NCI-H2029 (cell line): ENCODE results near the gene NTNG2.

ENCODE experiments used
- DNase-seq: peaks from one replicate; lab custom pipeline; 2025; lab: John Stamatoyannopoulos, UW

Gene NTNG2

DNA sequence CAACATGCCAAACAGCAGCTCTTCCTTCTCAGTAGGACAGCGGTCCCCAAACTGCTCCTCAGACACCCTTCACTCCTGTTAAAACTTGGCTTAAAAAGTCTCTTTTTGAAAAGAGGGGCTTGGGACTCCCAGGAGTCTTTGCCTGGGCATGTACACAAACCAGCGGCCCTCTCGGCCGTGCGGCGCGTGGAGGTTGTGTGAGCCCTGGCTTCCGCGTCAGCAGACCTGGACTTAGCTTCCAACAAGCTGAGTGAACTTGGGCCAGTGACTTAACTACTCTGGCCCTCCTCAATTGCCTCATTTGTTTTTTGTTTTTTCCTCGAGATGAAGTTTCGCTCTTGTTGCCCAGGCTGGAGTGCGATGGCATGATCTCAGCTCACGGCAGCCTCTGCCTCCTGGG lies 15.3 kb upstream of the NTNG2 start:
- DNase-seq, result no peak

DNA sequence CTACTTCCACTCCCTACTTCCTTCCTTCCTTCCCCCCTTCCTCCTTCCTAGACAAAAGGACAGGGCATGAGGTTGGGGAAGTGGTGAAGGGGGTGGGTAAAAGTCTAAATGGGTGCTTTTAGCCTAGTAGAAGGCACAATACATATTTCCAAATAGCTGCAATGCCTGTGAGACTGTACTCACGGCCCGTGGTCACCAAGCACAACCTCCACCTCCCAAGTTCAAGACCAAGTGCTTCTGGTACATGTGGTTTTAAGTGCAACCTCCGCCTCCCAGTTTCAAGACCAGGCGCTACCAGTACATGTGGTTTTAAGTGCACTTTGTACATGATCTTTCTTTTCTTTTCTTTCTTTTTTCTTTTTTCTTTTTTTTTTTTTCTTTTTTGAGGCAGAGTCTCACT lies 14.5 kb upstream of the NTNG2 start:
- DNase-seq, result no peak

DNA sequence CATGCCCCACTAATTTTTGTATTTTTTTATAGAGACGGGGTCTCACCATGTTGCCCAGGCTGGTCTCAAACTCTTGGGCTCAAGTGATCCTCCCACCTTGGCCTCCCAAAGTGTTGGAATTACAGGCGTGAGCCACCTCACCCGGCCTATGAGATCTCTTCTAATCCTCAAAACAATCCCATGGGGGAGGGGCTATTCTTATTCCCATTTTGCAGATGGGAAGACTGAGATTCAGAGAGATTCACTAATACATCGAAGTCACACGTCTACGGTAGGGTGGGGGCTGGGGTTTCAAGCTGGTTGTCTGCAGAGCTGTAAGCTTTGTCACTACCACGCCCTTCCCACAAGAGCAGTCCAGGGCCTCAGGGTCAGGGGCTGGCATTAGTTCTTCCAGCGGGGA lies 14.0 kb upstream of the NTNG2 start:
- no peak for DNase-seq

DNA sequence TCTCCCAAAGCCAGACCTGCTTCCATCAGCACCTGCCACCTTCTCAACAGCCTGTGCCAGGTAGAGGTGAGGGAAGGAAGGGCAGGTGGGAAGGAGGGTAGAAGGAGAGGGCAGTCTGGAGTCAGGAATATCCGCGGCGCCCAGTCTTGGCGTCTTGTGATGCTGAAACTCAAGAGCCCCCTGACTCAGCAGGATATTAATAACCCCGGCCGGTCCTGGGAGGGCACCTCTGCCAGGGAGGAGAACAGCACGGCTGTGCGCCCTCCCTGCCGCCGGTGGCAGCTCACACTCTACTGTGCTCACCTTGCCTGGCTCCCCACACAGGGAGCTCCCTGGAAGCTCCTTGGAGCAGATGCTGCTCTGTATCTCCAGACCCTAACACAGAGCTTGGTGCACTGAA lies 11.6 kb upstream of the NTNG2 start:
- DNase-seq, result no peak

DNA sequence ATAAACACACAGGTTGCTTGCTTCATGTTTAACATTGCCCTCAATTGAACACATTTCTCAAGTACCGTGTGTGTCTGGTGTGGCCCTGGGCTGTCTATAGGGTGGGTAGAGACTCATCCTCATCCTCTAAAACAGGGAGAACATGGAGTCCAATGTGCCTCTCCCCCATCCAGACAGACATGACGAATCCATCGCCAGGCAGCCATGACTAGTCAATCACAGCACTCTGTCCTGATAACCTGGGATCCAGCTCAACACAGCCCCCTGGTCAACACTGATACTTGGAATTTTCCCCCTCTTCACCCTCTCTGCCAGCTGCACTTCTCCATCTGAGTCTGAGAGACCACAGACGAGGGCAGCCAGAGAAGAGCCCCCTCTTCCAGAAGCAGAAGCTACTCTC lies 10.7 kb upstream of the NTNG2 start:
- DNase-seq, result no peak

DNA sequence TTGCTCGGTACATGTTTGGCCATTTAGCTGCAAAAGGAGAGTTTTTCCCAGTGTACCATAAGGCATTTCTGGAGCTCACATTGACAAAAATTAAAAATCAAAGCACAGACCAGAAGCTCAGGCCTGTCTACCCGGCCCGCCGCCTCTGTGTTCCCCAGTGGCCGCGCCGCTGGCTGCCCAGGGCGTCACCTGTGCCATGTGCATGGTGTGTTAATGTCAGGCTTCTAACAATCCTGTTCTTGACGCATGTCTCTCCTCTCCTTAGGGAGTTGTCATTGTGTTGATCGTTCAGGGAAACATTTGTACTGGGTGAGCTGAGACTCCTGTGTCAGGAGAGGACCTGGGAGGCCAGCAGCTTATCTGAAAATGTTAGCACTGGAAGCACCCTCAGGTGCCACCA lies 9.6 kb upstream of the NTNG2 start:
- no peak for DNase-seq

DNA sequence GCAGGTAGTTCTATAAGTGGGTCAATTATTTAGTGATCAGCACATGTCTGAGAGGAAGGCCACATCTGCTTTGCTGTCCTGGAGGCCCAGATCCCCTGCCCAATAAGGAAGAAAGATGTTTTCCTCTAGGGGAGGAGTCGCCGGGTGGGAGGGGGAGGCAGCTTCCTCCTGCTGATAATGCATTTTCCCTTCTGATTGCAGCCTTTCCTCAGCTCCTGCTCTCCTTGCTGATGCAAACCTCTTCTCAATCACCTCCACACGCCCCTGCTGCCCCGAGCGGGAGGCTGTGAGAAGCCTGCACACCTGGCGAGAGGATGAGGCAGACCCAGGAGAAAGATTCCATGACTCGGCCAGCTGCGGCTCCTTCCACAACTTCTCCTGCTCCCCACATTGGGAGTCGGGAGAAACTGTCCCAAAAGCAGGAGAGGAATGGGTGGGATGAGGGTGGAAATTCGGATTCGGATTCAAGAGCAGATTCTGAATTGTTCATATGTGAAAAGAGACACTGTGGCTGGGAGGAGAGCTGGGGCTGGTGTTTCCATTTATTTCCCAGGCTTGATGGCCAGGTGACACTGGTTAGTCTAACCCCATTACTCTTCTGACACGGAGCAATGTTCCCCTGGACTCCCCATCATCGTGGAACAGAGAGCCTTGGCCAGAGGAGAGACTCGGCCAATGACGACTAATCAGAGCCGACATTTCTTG lies 6.8 kb upstream of the NTNG2 start:
- no peak for DNase-seq

DNA sequence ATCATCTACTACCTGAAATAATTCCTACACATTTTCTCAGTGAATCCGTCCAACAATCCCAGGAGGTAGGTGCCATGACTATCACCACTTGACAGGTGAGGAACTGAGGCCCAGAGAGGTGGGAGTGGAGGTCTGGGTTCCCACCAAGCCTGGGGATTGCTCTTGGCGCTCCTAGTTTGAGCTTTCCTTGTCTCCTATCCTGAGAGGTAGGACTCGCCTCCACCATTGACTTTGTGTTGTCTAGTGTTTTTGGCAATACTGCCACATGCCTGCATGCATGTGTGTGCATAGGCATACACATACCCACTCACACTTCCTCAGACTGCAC lies 6.3 kb upstream of the NTNG2 start:
- no peak for DNase-seq

DNA sequence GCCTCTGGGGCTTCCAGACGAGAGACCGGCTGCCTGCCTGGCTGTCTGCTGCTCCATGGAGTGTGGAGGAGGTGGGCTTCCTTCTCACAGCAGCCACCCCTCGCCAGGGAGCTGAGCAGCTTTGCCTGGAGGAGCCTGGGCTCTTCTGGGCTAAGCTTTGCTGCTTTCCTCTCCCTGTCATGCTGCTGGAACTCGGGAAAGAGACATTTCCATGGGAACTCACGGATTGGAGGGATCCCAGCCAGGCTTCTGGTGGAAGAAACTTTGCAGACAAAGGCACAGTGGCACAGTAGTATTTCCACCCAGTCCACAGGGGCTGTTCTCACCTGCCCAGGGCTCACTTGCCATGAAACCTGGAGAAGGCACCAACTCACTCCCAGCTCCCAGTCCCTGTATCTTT lies 5.6 kb upstream of the NTNG2 start:
- no peak for DNase-seq

DNA sequence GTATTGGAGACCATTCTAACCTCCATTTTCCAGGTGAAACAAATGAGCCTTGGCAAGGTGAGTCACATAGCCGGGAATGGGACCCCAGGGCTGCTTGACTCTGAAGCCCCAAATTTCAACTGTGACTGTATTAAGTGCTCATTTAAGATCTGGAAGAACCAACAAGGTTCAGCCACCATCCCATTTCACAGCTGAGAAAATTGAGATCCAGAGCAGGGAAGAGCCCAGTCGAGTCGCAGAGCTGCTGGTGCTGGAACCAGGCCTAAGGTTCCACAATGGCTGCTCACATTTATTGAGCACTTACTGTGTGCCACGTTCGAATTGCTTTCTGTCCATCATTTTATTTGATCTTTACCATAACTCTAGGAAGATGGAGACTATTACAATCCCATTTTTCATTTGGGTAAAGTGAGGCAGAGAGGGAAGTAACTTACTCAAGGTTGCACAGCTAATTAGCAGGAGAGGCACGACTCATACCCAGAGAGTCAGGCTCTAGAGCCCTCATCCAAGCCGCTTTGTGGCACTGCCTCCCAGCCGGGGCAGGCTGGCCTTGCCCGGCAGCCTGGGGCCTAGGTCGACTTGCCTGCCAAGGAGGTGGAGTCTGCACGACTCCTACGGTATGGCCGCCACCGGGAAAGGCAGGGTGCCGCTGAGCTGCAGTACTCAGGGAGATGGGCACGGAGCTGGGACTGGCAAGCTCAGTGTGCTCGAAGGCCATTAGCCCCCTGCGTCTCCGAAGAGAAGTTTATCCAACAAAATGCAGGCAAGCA lies 4.3 kb upstream of the NTNG2 start:
- no peak for DNase-seq

DNA sequence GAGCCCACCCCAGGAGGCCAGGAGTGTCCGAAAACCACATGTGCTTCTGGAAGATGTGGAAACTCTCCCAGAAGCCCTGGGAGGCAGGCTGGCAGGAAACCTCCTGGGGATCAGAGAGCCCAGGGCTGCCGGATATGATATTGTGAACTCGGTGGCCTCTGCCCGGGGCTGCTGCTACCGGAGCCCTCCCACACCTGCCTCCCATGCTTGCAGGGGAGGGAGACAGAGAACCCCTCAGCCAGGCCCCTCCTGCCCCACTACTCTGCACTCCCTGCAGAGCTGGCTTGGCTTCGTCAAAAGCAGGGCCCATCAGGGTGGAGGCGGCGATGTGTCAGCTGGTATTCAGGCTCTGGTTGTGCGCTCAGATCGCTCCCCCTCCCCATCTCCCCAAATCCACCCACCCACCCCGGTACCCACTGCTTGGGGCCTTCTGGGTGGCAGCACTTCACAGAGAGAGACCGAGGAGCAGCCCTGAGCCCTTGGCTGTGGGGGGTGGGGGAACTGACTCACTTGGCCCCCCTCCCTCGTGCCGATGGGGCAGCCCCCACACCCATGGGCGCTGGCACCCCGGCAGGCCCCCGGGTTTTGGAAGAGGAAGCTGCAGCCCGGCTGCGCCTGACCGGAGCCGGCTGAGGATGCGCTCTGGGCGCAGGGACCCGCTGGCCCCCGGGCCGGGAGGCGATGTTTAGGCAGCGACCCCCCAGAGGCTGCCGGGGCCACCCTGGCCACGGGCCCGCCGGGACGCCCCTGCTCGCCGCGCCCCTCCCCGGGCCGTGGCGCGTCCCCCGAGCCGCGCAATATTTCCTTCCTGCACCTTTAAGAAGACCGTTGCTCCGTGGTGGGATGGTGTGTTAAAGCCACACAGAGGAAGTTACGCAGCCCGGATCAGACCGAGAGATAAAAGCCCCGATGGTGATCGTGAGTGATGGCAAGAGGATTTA lies 786 bp upstream of the NTNG2 start:
- DNase-seq, result no peak

DNA sequence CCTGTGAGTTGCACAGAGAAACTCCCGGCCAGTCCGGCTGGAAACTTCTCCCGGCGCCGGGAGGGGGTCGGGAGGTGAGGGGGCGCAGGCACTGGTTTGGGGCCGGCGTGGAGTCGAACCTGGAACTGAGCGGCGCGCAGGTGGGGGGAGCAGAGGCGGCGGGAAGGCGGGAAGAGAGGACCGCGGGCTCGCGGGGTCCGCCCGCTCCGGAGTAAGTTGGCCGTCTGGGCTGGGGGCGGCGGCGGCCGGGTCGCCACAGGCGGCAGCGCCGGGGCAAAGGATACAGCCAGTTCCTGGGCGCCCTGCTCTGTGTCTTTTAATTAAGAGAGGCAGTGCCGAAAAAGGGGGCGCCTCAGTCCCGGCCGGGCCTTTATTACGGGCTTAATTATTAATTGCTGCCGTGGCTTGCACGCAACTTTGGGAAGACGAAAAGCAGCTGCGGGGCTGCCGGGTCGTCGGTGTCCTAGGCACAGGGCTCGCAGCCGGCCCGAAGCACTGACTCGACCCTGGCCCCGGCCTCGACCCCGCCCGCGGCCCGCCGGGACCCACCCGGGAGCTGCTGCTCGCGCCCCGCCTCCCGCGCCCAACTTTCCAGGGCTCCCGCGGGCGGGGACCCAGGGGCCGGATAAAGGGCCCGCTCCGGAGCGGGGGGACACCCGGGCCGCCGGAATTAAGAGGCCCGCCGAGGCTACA lies 1.1 kb downstream of the NTNG2 start:
- no peak for DNase-seq

DNA sequence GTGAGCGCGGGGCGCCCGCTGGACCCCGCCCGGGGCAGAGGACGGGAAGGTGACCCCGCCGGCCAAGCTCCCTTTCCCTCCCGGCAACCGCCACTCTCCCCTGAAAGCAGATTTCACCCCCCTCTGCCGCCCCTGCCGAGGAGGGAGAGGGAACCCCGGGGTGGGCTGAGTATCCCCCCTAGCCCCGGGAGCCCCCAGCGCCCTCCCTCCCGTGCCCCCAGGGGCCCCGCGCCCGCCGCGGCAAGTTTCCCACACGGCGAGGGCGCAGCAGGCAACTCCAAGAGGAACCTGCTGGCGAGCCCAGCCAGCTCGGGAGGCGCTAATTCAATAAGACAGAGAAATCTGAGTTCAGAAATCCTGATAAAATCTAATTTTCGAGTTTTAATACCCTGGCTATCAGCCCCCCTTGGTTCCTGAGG lies 1.6 kb downstream of the NTNG2 start:
- DNase-seq, result no peak

DNA sequence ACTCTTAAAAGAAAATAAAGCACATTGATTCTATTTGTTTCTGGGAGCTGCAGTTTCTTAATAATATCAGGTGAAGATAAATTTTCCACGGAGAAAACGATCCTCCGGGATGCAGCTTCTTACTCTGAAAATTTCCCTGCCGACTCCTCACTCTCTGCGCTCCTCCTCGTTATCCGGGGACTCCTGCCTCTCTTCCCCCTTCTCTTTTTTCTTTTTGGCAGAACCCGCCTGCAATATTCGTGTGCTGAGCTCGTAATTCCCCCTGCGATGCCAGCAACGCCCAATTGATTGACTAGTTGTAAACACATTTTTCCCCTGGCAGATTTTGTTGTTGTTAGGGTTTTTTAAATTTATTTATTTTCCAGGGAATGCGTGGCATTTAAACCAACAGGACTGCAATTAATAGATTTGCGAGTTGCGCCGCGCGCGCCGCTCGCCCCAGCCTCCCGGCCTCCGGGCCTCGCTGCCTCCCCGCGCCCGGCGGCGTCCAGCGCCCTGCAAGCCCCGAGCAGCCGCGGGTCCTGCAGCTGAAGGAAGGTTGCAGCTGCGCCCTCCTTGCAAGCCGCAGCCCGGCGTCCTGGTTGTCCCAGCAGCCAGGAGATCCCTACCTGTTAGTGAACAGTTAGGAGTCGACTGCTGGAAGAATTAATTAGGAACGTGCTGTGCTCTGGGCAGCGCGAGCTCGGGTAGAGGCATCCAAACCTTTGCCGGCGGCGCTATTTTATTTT lies 2.2 kb downstream of the NTNG2 start:
- DNase-seq, result no peak

DNA sequence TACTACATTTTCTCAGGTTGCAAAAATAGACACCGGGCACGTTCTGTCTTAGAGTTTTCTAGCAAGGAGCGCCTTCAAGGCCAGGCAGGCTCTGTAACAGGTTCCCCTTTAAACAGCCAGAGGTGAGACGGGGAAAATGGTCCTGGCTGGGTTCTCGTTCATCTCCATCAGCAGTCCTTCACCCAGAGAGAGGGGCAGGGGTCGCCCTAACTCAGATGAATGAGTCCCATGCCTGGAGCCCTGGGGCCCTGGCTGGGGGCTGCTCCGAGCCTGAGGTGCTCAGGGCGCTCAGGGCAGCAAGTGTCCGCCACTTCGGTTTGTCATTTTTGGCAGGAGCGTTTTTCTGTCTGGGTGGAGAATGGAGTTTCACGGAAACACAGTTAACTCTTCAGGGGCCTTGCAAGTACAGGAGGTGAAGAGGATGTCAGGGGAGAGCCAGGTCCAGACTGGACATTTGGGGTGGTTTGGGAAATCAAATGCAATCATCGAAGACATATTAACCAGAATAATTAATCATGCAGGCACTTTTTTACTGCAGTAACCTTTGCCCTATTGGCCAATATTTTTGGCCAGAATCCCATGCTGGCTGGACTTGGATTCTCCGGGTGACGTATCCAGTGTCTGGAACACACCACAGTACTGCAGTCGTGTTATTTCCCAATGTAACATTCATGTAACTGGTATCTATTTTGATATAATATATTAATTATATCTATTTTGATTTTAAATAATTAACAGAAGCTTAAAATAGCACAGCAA lies 2.9 kb downstream of the NTNG2 start:
- DNase-seq, result no peak

DNA sequence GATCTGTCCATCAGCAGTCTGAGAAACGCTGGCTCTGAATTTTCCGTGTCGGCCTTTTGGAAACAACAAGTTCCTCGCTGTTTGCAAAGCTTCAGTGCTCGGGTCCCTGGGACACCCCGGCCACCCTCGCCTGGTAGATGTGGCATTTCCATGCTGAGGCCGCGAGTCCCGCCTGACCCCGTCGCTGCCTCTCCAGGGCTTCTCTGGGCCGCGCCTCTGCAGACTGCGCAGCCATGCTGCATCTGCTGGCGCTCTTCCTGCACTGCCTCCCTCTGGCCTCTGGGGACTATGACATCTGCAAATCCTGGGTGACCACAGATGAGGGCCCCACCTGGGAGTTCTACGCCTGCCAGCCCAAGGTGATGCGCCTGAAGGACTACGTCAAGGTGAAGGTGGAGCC lies 4.7 kb downstream of the NTNG2 start:
- no peak for DNase-seq

DNA sequence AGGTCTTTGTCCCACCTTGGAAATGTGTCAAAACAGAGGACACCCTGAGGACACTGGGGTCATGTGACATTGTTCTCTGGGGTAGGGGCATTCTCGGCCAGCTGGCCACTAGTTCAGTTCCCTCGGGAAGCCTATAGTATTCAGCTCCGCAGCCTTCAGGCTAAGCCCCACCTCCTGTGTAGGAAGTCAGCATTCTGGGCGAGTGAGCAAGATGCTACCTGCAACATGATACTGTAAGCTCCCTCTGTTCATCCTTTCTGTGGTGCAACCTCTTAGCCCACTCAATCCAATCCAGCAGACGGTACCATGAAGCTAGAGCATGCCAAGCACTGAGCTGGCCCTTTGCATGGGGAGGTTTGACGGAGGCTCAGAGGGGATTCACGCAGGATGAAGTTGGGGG lies 5.3 kb downstream of the NTNG2 start:
- no peak for DNase-seq

DNA sequence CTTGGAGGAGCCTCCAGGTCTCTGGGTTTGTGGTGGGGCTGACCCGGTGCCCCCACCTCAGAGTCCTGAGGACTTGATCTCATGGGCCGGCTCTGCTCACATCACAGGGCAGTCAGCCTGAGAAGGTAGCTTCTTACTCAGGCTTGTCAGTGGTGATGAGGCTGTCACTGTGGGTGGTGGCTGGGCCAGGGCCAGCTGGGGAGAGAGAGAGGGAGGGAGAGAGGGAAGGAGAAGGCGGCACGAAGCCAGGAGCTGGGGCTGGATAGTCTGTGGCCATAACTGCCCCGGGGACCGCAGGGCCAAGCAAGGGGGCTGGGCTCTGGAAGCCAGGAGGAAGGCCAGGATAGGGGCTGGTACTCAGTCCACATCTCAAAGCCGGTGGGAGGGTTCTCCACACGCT lies 6.5 kb downstream of the NTNG2 start:
- DNase-seq, result peak; percentile 73

DNA sequence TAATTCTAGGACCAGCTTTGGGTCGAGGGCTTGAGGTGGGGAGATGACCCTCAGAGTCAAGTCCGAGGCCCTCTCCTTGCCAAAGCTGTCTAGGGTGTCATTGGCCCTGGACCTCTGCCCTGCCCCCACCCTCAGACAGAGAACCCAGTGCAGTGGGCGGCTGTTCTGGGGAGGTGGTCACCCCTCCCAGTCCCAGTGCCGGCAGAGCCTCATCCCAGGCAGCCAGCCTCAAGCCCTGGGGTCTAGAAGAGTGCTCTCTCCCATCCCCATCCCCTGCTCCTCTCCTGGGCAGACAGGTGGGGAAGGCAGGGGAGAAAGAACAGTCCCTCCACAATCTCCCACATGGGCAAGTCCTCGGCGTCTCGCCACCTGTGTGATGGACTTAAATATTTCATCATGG lies 7.0 kb downstream of the NTNG2 start:
- DNase-seq, result no peak

DNA sequence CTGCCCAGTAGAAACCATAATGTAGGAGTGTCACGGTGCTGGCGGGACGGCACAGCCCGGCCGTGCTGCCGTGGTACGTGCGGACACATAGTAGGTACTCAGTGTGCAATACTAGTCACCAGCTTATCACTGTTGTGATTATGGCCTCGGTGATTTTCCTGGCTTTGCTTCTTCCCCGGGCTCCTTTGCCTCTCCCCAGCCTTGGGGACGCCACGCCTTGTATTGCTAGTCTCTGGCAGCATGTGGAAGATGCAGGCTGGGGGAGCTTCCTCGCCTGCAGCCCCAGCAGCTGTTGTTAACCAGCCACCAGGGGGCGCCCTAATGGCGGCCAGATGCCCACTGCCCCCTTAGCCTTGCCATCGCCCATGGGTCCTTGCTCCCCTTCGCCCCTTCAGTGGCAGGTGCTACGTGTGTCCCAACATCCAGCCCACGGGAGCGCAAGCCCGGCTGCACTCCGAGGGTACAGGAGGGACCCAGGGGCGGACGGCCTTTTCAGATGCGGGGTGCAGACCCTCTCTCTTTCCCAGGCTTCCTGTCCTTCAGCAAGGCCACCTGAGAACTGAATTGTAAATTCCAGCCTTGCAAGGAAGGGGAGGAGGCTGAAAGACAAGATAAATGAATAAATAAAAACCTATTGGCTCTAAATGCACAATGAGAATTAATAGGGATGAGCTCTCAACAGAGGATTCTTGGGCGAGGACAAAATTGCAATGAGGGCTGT lies 8.0 kb downstream of the NTNG2 start:
- peak; percentile 34 for DNase-seq
